ENCODE results near the gene KIF2C.

Gene KIF2C

DNA sequence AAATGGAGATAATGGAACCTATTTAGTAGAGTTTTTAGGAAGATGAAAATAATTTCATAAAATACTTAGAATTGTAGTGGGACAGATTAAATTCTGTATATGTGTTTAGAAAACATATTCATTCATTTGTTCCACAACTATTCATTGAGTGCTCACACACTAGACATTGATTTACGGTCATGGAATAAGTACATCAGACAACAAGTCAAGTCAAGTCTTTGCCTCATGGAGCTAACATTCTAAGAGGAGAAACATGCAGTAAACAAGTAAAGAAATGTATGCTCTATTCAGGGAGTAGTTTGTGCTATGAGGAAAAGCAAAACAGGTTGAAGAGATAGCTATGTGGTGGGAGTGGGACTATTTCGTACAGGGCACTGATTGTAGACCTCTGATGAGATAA, 77.7 kb downstream of the KIF2C start:
- DNase-seq: no peak
